ENCODE data around the gene IFT172. TPM values are rescaled to one million over a fixed set of nuclear protein-coding genes. Genes with fewer than 3 reads are reported as not detected.

The IFT172 gene
- total and polyA plus RNA-seq, 2 of the 4 experiments (the other 2 are of a cell fraction) = 18.8 to 25.5 TPM

- no TSS peak for BruUV-seq (replicated peaks)
- no peak overlapping the region for H2AFZ ChIP-seq (replicated peaks; ENCODE audit: low read length, poor library complexity)
- no peak overlapping the region for H4K91ac ChIP-seq (ENCODE audit: insufficient read depth, low read depth, low read length)
- TF ChIP-seq CHD1 (IDR thresholded peaks at IDR 0.05; ENCODE audit: low read depth, low read length) (no peak), NFE2L2 (IDR thresholded peaks at IDR 0.05; ENCODE audit: low read depth, low read length) (no peak), RCOR1 (IDR thresholded peaks at IDR 0.05; ENCODE audit: insufficient replicate concordance, low read length) (no peak), RAD21 (IDR thresholded peaks at IDR 0.05; ENCODE audit: low read length) (no peak), SMC3 (IDR thresholded peaks at IDR 0.05; ENCODE audit: low read depth, low read length) (no peak), FOS (IDR thresholded peaks at IDR 0.05; ENCODE audit: low read depth, low read length) (no peak)
- TF ChIP-seq, protein P1, sequence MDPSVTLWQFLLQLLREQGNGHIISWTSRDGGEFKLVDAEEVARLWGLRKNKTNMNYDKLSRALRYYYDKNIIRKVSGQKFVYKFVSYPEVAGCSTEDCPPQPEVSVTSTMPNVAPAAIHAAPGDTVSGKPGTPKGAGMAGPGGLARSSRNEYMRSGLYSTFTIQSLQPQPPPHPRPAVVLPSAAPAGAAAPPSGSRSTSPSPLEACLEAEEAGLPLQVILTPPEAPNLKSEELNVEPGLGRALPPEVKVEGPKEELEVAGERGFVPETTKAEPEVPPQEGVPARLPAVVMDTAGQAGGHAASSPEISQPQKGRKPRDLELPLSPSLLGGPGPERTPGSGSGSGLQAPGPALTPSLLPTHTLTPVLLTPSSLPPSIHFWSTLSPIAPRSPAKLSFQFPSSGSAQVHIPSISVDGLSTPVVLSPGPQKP (IDR thresholded peaks at IDR 0.05; ENCODE audit: borderline replicate concordance, low read depth, low read length) = no peak
- ChIA-PET CTCF (no interaction called here), POLR2A (ENCODE audit: unreplicated experiment) (no interaction called here)
- in situ Hi-C loops (cut with MboI; ENCODE audit: low sequenced_read_pairs) = no loop called here
- dilution Hi-C loops (cut with HindIII; ENCODE audit: low sequenced_read_pairs, unreplicated experiment) = no loop called here
- no peak overlapping the region for H2BK15ac ChIP-seq (ENCODE audit: low read depth, low read length)
- DNase-seq = no peak
- 0 out of 2 replicates have a peak, but pooled peaks cover 4% of the 10 kb centered on the region for H3K9me1 ChIP-seq (ENCODE audit: insufficient read depth, low read length)
- no peak overlapping the region for H3K4me2 ChIP-seq (ENCODE audit: low read depth, low read length)
- H3K4me1 ChIP-seq (ENCODE audit: control insufficient read depth, insufficient read depth, low read length) = no peaks in the 10 kb centered on the region
- no peaks in the 10 kb centered on the region for H4K20me1 ChIP-seq (ENCODE audit: insufficient read depth, low read length)
- H2AK5ac ChIP-seq (ENCODE audit: low read depth, low read length) = no peak overlapping the region
- no peak overlapping the region for H3K4me3 ChIP-seq (ENCODE audit: insufficient read depth, low read depth, low read length)
- H3K79me1 ChIP-seq (ENCODE audit: low read depth in 1 of 2, low read length in 2 of 2) = peaks cover 6 to 9% of the 10 kb centered on the region in 2 experiments; a peak in 3 of 4 replicates
- no peak overlapping the region for H3K14ac ChIP-seq (replicated peaks; ENCODE audit: low read depth, low read length)
- H2BK120ac ChIP-seq (ENCODE audit: low read depth, low read length) = no peak overlapping the region
- WGBS, 2 experiments (ENCODE audit: extremely low coverage in 2 of 2, insufficient read length in 1 of 2) = no CpG with 5 or more reads among the region's 3 CpGs
- H3K27me3 ChIP-seq (ENCODE audit: control insufficient read depth, insufficient read depth, low read length) = no peaks in the 10 kb centered on the region
- no peak overlapping the region for H2BK20ac ChIP-seq (ENCODE audit: low read depth, low read length)
- intact Hi-C loops (cut with micrococcal nuclease) = loop anchor here (5.0 kb wide), 1 partner anchor 122 kb away; no protein-coding TSS in a partner anchor
- H3K4ac ChIP-seq (ENCODE audit: low read depth, low read length) = no peak overlapping the region
- H4K5ac ChIP-seq (ENCODE audit: low read depth, low read length) = no peak overlapping the region
- no peaks in the 10 kb centered on the region for H3K9me3 ChIP-seq (ENCODE audit: control insufficient read depth, insufficient read depth, low read length)
- H2BK5ac ChIP-seq (ENCODE audit: low read depth, low read length, poor library complexity, severe bottlenecking) = no peak overlapping the region
- no peak overlapping the region for H3K9ac ChIP-seq (ENCODE audit: low read depth, low read length)
- H3K23ac ChIP-seq (ENCODE audit: low read depth, low read length) = no peak overlapping the region
- H3K18ac ChIP-seq (ENCODE audit: low read depth, low read length) = no peak overlapping the region
- no peak overlapping the region for H4K8ac ChIP-seq (ENCODE audit: low read depth in 2 of 2, low read length in 2 of 2)
- ATAC-seq (ENCODE audit: low read depth) = no peak
- no peak overlapping the region for H3K27ac ChIP-seq (ENCODE audit: insufficient read depth, low read length)
- no peak overlapping the region for H3K56ac ChIP-seq (ENCODE audit: extremely low read depth, insufficient read depth, low read length)
- H3K36me3 ChIP-seq (ENCODE audit: control insufficient read depth, insufficient read depth, low read length) = peaks cover 17% of the 10 kb centered on the region
- no peak overlapping the region for H2AK9ac ChIP-seq (replicated peaks; ENCODE audit: low read depth, low read length, poor library complexity)
Measured at GRCh38 chr2:27485496-27485895, 4.0 kb downstream of the IFT172 start.
